ENCODE results near the gene KCNT2. TPM values are rescaled to one million over a fixed set of nuclear protein-coding genes. Genes with fewer than 3 reads are reported as not detected.

Gene KCNT2
- total RNA-seq, 2 experiments from 2014 or later = not detected

DNA sequence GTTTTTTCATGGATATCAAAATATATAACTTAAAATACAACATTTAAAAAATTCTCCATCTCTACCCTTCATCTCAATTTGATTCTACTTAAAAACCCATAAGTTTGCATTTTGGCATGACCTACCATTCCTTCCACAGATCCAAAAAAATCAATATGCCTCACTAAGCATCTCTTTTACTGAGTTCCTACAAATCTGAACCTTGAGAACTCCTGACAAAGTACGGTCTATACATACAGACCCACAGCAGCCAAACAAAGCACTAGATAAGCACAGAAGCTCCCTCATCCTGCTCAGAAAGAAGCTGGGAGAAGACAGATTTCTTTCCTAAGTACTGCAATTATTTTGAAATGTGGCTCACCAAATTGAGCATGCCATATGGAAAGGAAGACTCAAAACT lies 167.5 kb downstream of the KCNT2 start:
- Mint-ChIP-seq H3K27me3 (no peaks in the 10 kb centered on the region), H3K27ac (no peak overlapping the region), H3K4me3 (no peak overlapping the region), H3K9me3 (no peaks in the 10 kb centered on the region), H3K4me1 (no peaks in the 10 kb centered on the region), H3K36me3 (no peaks in the 10 kb centered on the region)
- no peak for ATAC-seq (ENCODE audit: low read depth)
- POLR2A ChIA-PET = no interaction called here
- DNase-seq = no peak

DNA sequence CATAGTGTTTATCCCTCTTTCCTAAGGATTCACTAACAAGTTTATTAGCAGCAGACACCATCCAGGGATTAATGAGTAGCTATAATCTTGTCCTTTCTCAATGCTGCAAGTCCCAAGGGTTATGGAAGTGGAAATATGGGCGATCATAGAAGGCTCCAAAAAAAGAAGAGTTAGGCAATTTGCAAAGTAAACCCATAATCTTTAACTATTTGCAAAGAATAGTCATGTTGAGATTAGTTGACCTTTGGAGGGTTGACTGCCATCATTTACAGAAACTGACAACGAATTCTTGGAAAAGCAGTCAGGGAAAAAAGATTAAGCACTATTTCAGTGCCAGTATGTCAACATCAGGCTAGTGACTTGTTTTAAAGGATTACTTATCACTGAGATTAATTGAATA lies 169.9 kb downstream of the KCNT2 start:
- ATAC-seq (ENCODE audit: low read depth) (no peak), DNase-seq (no peak)
- Mint-ChIP-seq H3K27me3 (no peaks in the 10 kb centered on the region), H3K4me3 (no peak overlapping the region), H3K36me3 (no peaks in the 10 kb centered on the region), H3K4me1 (no peaks in the 10 kb centered on the region), H3K9me3 (no peaks in the 10 kb centered on the region), H3K27ac (no peak overlapping the region)
- POLR2A ChIA-PET = no interaction called here

DNA sequence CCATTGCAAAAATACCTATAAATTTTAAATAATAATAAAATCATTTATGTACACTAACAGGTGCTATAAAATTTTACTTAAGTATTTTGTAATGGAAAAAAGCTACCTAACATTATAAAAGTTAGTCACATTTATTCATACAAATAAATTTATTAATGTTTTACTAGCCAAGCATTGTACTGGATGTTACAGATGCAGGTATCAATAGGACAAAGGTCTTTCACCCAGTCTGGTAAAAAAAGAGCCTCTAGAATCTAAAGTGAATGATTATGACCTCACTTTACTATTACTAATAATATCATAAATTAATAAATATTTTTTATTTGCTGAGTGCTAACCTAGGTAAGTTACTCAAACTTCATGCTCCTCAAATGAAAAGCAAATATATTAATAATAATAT lies 170.6 kb downstream of the KCNT2 start:
- Mint-ChIP-seq H3K4me3 (no peak overlapping the region), H3K27ac (no peak overlapping the region), H3K36me3 (no peaks in the 10 kb centered on the region), H3K27me3 (no peaks in the 10 kb centered on the region), H3K4me1 (no peaks in the 10 kb centered on the region), H3K9me3 (no peaks in the 10 kb centered on the region)
- ATAC-seq (ENCODE audit: low read depth) (no peak), DNase-seq (no peak)
- POLR2A ChIA-PET = no interaction called here

DNA sequence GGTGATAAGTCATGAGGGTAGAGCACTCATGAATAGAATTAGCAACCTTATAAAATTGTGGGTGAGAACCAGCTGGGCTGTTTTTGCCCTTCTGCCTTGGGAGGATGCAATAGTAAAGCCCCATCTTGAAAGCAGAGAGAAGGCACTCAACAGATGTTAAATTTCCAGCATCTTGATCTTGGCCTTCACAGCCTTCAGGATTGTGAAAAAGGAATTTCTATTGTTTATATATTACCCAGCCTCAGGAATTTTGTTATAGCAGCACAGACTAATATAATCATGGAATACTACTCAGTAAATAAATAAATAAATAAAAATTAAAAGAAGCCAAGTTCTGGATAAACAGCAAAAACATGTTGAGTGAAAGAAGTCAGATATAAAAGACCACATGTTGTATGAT lies 175.2 kb downstream of the KCNT2 start:
- no peak overlapping the region for H3K27ac Mint-ChIP-seq
- H3K36me3 Mint-ChIP-seq = no peaks in the 10 kb centered on the region
- H3K27me3 Mint-ChIP-seq = no peaks in the 10 kb centered on the region
- no peaks in the 10 kb centered on the region for H3K4me1 Mint-ChIP-seq
- H3K9me3 Mint-ChIP-seq = no peaks in the 10 kb centered on the region
- no peak for DNase-seq
- POLR2A ChIA-PET = no interaction called here
- ATAC-seq (ENCODE audit: low read depth) = no peak
- no peak overlapping the region for H3K4me3 Mint-ChIP-seq

DNA sequence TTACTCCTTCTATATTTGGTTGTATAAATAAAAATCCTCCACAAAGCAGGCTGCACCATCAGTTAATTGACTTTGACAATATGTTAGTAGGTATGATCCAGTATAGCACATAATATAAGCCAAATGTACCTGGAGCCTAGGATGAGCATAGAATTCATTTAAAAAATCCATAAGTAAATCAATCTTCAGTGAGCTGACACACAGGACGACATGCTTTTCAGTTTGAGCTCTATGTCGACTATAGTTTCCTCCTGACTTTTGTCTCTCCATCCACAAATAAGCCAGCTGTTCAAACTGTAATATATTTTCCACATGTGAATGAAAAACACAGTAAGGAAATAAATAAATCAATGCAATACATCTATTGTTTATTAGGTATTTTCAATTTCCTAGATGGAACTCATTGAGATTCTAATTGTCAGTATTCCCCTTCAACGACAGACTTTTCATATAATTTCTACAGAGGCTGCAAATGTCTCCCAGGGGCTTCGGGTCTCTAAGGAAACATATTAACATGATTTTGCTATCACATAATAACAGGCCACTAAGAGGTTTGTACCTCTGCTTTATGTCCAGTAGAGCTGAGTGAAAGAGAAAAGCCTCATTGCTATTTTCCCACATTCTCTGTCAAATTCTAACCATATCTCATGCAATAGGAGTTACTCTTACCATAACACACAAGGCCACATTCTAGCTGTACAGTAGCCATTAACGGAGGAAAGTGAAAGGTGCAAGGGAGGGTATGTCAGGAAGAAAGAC lies 180.1 kb downstream of the KCNT2 start:
- Mint-ChIP-seq H3K27ac (no peak overlapping the region), H3K4me3 (no peak overlapping the region), H3K4me1 (no peaks in the 10 kb centered on the region), H3K9me3 (no peaks in the 10 kb centered on the region), H3K27me3 (no peaks in the 10 kb centered on the region), H3K36me3 (no peaks in the 10 kb centered on the region)
- no peak for DNase-seq
- no peak for ATAC-seq (ENCODE audit: low read depth)
- POLR2A ChIA-PET = no interaction called here

DNA sequence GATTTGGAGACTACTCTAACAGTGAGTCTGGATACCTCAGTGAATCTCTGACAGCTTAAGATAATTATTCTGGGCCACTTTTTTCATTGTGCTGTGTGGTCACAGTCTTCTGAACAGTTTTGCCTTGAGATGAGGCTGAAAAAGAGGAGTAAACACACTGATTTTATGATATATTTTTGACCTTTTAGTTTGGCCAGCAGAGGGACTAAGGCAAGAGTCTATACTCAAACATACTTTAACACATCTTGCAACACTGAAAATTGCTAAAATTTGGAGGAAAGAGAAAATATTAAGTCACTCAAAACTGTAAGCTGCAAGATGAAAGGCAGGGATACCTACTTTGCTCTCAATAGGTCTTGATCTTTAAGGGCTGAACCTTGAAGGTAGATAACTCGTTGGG lies 182.7 kb downstream of the KCNT2 start:
- POLR2A ChIA-PET = no interaction called here
- ATAC-seq (ENCODE audit: low read depth) (no peak), DNase-seq (no peak)
- Mint-ChIP-seq H3K9me3 (no peaks in the 10 kb centered on the region), H3K36me3 (no peaks in the 10 kb centered on the region), H3K27me3 (no peaks in the 10 kb centered on the region), H3K4me3 (no peak overlapping the region), H3K27ac (no peak overlapping the region), H3K4me1 (no peaks in the 10 kb centered on the region)

DNA sequence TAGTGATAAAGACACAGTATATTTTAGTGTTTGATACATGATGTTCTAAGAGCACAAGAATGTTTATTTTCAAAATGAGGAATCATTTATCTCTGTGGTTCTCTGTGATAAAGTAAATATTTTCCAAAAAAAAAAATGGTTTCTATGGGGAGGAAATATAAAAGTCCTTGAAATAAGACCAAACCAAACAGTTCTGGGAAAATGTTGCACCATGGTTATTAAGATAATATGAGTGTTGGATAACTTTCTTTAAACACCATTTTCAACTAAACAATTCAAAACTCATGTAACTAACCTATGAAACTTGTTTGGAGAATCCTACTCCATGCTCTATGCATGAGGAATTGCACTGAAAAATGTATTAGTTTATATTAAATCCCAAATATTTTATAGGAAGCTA lies 184.6 kb downstream of the KCNT2 start:
- Mint-ChIP-seq H3K27ac (no peak overlapping the region), H3K4me3 (no peak overlapping the region), H3K36me3 (no peaks in the 10 kb centered on the region), H3K4me1 (no peaks in the 10 kb centered on the region), H3K27me3 (no peaks in the 10 kb centered on the region), H3K9me3 (peaks cover 2% of the 10 kb centered on the region)
- POLR2A ChIA-PET = no interaction called here
- DNase-seq (no peak), ATAC-seq (ENCODE audit: low read depth) (no peak)

DNA sequence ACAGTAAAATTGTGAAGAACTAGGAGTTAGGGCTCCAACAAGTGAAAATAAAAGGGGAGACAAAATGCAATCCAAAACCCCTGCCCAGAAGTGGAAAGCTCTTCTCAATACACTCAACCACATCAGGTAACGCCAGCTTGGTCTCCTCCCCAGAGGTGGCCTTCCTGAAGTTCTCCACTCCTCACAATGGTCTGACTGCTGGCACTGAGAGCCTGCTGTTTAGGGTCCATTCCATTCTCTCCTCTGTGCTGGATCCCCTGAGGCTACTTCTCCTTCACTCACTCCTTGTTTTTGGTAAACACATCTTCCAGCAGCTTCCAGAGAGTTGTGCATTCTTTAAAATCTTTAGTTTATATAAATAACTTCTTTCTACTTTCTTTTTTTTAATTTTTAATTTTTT lies 189.5 kb downstream of the KCNT2 start:
- DNase-seq = no peak
- no peak for ATAC-seq (ENCODE audit: low read depth)
- Mint-ChIP-seq H3K4me1 (no peaks in the 10 kb centered on the region), H3K4me3 (no peak overlapping the region), H3K27me3 (no peaks in the 10 kb centered on the region), H3K27ac (no peak overlapping the region), H3K9me3 (peaks cover 2% of the 10 kb centered on the region), H3K36me3 (no peaks in the 10 kb centered on the region)
- POLR2A ChIA-PET = no interaction called here

DNA sequence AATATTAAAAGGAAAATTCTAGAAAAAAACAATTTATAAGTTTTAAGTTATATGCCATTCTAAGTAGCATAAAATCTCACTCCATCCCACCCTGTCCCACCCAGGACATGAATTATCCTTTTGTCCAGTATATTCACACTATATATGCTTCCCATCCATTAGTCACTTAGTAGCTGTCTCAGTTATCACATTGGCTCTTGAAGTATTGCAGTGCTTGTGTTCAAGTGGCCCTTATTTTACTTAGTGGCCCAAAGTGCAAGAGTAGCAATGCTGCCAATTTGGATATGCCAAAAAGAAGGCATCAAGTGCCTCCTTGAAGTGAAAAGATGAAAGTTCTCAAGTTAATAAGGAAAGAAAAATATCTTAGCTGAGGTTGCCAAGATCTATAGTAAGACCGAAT lies 192.3 kb downstream of the KCNT2 start:
- H3K36me3 Mint-ChIP-seq = no peaks in the 10 kb centered on the region
- H3K9me3 Mint-ChIP-seq = peaks cover 3% of the 10 kb centered on the region
- no peaks in the 10 kb centered on the region for H3K27me3 Mint-ChIP-seq
- ATAC-seq (ENCODE audit: low read depth) (no peak), DNase-seq (no peak)
- no peaks in the 10 kb centered on the region for H3K4me1 Mint-ChIP-seq
- no peak overlapping the region for H3K4me3 Mint-ChIP-seq
- no peak overlapping the region for H3K27ac Mint-ChIP-seq
- POLR2A ChIA-PET = no interaction called here

DNA sequence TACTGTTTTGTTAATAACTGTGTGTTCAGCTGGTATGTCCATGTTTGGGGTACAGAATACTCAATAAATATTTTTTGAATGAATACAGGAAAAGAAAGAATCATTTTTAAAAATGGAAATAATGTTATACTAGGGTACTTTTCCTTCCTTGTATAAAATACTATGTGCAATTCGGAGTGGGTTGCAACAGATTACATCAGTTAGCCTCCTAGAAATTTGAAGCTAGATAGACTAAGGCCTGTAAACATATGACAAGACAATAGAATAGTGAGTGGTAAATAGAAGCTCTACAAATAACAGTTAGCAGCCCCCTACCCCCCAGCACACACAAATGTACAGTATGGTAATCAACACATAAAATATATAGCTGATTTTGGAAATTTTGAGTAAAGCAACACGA lies 195.9 kb downstream of the KCNT2 start:
- Mint-ChIP-seq H3K36me3 (no peaks in the 10 kb centered on the region), H3K4me3 (no peak overlapping the region), H3K27me3 (no peaks in the 10 kb centered on the region), H3K9me3 (peaks cover 1% of the 10 kb centered on the region), H3K4me1 (no peaks in the 10 kb centered on the region), H3K27ac (no peak overlapping the region)
- no peak for ATAC-seq (ENCODE audit: low read depth)
- DNase-seq = no peak
- POLR2A ChIA-PET = no interaction called here

DNA sequence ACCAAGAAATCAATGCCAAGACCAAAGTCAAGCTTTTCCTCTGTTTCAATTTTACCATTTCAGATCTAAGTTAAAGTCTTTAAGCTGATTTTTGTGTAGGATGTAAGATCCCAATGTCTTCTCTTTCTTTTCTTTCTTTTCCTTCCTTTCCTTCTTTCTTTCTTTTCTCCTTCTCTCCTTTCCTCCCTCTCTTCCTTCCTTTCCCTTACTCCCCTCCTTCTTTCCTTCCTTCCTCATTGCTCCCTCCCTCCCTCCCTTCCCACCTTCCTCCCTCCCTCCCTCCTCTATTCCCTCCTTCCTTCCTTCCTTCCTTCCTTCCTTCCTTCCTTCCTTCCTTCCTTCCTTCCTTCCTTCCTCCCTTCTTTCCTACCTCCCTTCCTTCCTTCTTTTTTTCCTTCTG lies 197.5 kb downstream of the KCNT2 start:
- no peaks in the 10 kb centered on the region for H3K4me1 Mint-ChIP-seq
- POLR2A ChIA-PET = no interaction called here
- H3K27ac Mint-ChIP-seq = no peak overlapping the region
- no peaks in the 10 kb centered on the region for H3K36me3 Mint-ChIP-seq
- DNase-seq (no peak), ATAC-seq (ENCODE audit: low read depth) (no peak)
- no peaks in the 10 kb centered on the region for H3K27me3 Mint-ChIP-seq
- peaks cover 1% of the 10 kb centered on the region for H3K9me3 Mint-ChIP-seq
- H3K4me3 Mint-ChIP-seq = no peak overlapping the region

DNA sequence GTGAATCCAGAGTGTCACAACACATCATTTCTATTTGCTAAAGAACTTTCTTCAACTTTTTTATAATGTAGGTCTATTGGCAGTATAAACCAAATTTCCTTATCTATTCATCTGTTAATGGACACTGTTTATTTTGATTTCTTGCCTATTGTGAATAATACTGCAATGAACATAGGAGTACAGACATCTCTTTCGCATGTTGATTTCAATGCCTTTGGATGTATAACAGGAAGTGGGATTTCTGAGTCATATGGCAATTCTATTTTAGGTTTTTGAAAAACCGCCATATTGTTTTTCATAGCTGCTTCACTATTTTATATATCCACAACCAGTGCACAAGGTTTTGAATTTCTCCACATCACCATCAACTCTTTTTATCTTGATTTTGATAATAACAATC lies 198.7 kb downstream of the KCNT2 start:
- H3K4me3 Mint-ChIP-seq = no peak overlapping the region
- no peaks in the 10 kb centered on the region for H3K36me3 Mint-ChIP-seq
- POLR2A ChIA-PET = no interaction called here
- H3K27ac Mint-ChIP-seq = no peak overlapping the region
- ATAC-seq (ENCODE audit: low read depth) (no peak), DNase-seq (no peak)
- H3K4me1 Mint-ChIP-seq = no peaks in the 10 kb centered on the region
- H3K9me3 Mint-ChIP-seq = peaks cover 1% of the 10 kb centered on the region
- no peaks in the 10 kb centered on the region for H3K27me3 Mint-ChIP-seq

DNA sequence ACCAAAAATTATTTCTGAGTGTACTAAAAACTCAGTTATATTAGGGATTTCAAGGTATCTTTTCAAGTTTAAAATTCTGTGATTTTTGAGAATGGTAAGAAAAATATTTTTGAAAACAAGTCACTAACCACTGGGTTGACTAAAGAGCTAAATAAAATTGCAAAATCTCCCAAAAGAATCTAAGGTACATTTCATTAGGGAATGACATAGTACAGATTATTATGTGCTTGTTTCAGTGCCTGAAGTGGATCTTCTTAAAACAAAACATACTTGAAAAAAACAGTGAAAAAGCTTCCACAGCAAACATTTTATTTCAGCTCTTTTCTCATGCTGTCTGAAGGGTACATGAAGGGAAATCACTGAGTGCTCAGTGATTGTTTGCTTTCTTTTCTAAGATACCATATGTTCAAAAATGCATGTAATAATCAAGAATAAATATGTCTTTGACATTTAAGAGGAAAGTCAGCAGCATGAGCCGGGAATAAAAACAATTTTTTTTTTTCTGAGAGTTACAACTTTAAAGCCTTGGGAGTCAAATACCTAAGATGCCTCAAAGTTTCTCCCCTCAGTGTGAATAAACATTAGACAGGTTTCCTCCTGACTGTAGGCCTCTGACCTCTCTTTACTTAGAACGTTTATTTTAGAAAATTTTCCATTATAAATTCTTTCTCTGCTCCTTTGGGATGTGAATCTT lies 200.7 kb downstream of the KCNT2 start:
- Mint-ChIP-seq H3K27me3 (no peaks in the 10 kb centered on the region), H3K4me1 (no peaks in the 10 kb centered on the region), H3K9me3 (peaks cover 1% of the 10 kb centered on the region), H3K4me3 (no peak overlapping the region), H3K27ac (no peak overlapping the region), H3K36me3 (no peaks in the 10 kb centered on the region)
- POLR2A ChIA-PET = no interaction called here
- DNase-seq (no peak), ATAC-seq (ENCODE audit: low read depth) (no peak)

DNA sequence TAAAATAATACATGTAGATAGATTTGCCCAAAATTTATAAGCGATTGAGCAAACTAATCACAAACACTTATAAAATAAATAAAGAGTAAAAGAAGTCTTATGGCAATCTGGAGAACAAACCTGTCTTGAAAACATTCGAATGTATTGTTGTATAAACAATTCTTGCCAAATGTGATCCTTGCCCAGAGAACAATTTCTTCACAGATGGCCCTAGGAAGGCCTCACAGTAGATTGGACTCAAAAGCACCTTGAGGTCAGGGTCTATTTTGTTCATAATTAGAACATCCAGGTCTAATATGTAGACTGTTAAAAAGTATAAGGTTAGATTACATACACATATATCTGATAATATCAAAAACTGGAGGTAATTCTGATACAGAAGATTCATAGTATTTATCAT lies 202.4 kb downstream of the KCNT2 start:
- ATAC-seq (ENCODE audit: low read depth) (no peak), DNase-seq (no peak)
- no peak overlapping the region for H3K27ac Mint-ChIP-seq
- POLR2A ChIA-PET = no interaction called here
- H3K36me3 Mint-ChIP-seq = no peaks in the 10 kb centered on the region
- H3K27me3 Mint-ChIP-seq = no peaks in the 10 kb centered on the region
- no peak overlapping the region for H3K4me3 Mint-ChIP-seq
- H3K4me1 Mint-ChIP-seq = no peaks in the 10 kb centered on the region
- H3K9me3 Mint-ChIP-seq = no peaks in the 10 kb centered on the region
